LoVo (cell line): ENCODE results near the gene LRRC3B.
"Not testable (repeated sequence)": the region's sequence is repeated elsewhere in the genome, so short reads cannot be mapped to it uniquely, and the experiment has no call there.

Experiments
- DNase-seq: peaks from one replicate; pipeline ENCODE4 v3.0.0-alpha.2; 2016; ENCODE audit warnings: low spot score

Gene LRRC3B

GRCh38 chr3:26622621-26623418 lies at the start of gene LRRC3B:
Gene LRRC3B (plus strand): TSS chr3:26622772. CDS start chr3:26709673, 86,901 bp downstream.
- DNase-seq, result no peak

- DNase-seq, result no peak
Measured at GRCh38 chr3:26574766-26575165, 47.8 kb upstream of the LRRC3B start.

- no peak for DNase-seq
Measured at GRCh38 chr3:26579116-26579515, 43.5 kb upstream of the LRRC3B start.

- DNase-seq, result no peak
Measured at GRCh38 chr3:26587571-26587970, 35.0 kb upstream of the LRRC3B start.

- no peak for DNase-seq
Measured at GRCh38 chr3:26588931-26589330, 33.6 kb upstream of the LRRC3B start.

GRCh38 chr3:26589678-26590077 lies 32.9 kb upstream of the LRRC3B start:
- no peak for DNase-seq

- DNase-seq, result no peak
Measured at GRCh38 chr3:26590919-26591484, 31.6 kb upstream of the LRRC3B start.

- DNase-seq, result no peak
Measured at GRCh38 chr3:26591926-26592325, 30.6 kb upstream of the LRRC3B start.

- no peak for DNase-seq
Measured at GRCh38 chr3:26592451-26592850, 30.1 kb upstream of the LRRC3B start.

- DNase-seq, result no peak
Measured at GRCh38 chr3:26596335-26596734, 26.2 kb upstream of the LRRC3B start.

- DNase-seq, result not testable (repeated sequence)
Measured at GRCh38 chr3:26603311-26603710, 19.3 kb upstream of the LRRC3B start.

- not testable (repeated sequence) for DNase-seq
Measured at GRCh38 chr3:26603771-26604170, 18.8 kb upstream of the LRRC3B start.

GRCh38 chr3:26614006-26614685 lies 8.4 kb upstream of the LRRC3B start:
- DNase-seq, result no peak

- DNase-seq, result no peak
Measured at GRCh38 chr3:26621176-26621575, 1.4 kb upstream of the LRRC3B start.

- DNase-seq, result no peak
Measured at GRCh38 chr3:26621906-26622620, 509 bp upstream of the LRRC3B start.

- DNase-seq, result no peak
Measured at GRCh38 chr3:26623419-26624208, 1.0 kb downstream of the LRRC3B start.

GRCh38 chr3:26624209-26624765 lies 1.7 kb downstream of the LRRC3B start:
- DNase-seq, result no peak

GRCh38 chr3:26625187-26625586 lies 2.6 kb downstream of the LRRC3B start:
- DNase-seq, result no peak

- no peak for DNase-seq
Measured at GRCh38 chr3:26627080-26627479, 4.5 kb downstream of the LRRC3B start.

GRCh38 chr3:26628915-26629314 lies 6.3 kb downstream of the LRRC3B start:
- no peak for DNase-seq

GRCh38 chr3:26630669-26631389 lies 8.3 kb downstream of the LRRC3B start:
- no peak for DNase-seq
